GM13976 (cell line): ENCODE results near the gene DCLK1.

Experiments used
- DNase-seq: peaks from one replicate; pipeline ENCODE4 v3.0.0; 2012; ENCODE audit warnings: low spot score
- CTCF ChIP-seq: IDR thresholded peaks from 2 replicates; pipeline ENCODE4 v1.5.1; 2012; ENCODE audit warnings: borderline replicate concordance, mild to moderate bottlenecking; ENCODE audit not compliant: insufficient read depth; ENCODE audit errors: extremely low read depth, missing control alignments, control extremely low read depth
- in situ Hi-C: fragments of 300-500 bp; cut with MboI; formaldehyde crosslinking; loops from one replicate; pipeline ENCODE4 v1.12.0; 2022; ENCODE audit warnings: low sequenced_read_pairs, mixed read lengths, inconsistent platforms; ENCODE audit not compliant: unreplicated experiment

The DCLK1 gene

GRCh38 chr13:35994131-35994966, 136.8 kb downstream of the DCLK1 start:
- no peak for DNase-seq

GRCh38 chr13:35993686-35994085, 137.5 kb downstream of the DCLK1 start:
- no peak for TF ChIP-seq CTCF
- no peak for DNase-seq
- in situ Hi-C loops = no loop called here

More at GRCh38 chr13:35994131-35994966, 136.8 kb downstream of the DCLK1 start:
- in situ Hi-C loops = no loop called here
- no peak for TF ChIP-seq CTCF

GRCh38 chr13:35992964-35993363, 138.2 kb downstream of the DCLK1 start:
- no peak for DNase-seq
- no peak for TF ChIP-seq CTCF
- in situ Hi-C loops = no loop called here

GRCh38 chr13:35990196-35990595, 141.0 kb downstream of the DCLK1 start:
- no peak for TF ChIP-seq CTCF

GRCh38 chr13:35988648-35989081, 142.5 kb downstream of the DCLK1 start:
- no peak for DNase-seq
- in situ Hi-C loops = no loop called here
- no peak for TF ChIP-seq CTCF

More at GRCh38 chr13:35990196-35990595, 141.0 kb downstream of the DCLK1 start:
- in situ Hi-C loops = no loop called here
- no peak for DNase-seq

GRCh38 chr13:35987572-35988513, 143.3 kb downstream of the DCLK1 start:
- DNase-seq = no peak

More at GRCh38 chr13:35987572-35988513, 143.3 kb downstream of the DCLK1 start:
- TF ChIP-seq CTCF = no peak
- in situ Hi-C loops = no loop called here
